Astrocyte (in vitro differentiated cells and primary cell): Measurements from ENCODE around the gene NKD1. TPM values are rescaled to one million over a fixed set of nuclear protein-coding genes. Genes with fewer than 3 reads are reported as not detected.

ENCODE experiments used
- DNase-seq: peaks from one replicate; pipeline ENCODE4 v3.0.0-alpha.2; 2010; ENCODE audit warnings: low read depth
- FAIRE-seq: peaks from 2 replicates; lab custom pipeline; 2011; peaks lifted over from hg19 to GRCh38; lab: Jason Lieb, UNC
- H2AFZ ChIP-seq: 2 replicates; pipeline ENCODE4 v1.6.0; 2012; ENCODE audit warnings: low read depth, low read length, inconsistent platforms
- H3K27ac ChIP-seq: 2 replicates; pipeline ENCODE4 v1.5.1; 2011; ENCODE audit warnings: low read depth, low read length, inconsistent platforms
- H3K27me3 ChIP-seq: 2 replicates; pipeline ENCODE4 v1.6.0; 2011; ENCODE audit warnings: low read length, inconsistent platforms; ENCODE audit not compliant: insufficient read depth
- H3K36me3 ChIP-seq: 2 replicates; pipeline ENCODE4 v1.5.1; 2011; ENCODE audit warnings: low read length, inconsistent platforms; ENCODE audit not compliant: insufficient read depth
- H3K4me1 ChIP-seq: 2 replicates; pipeline ENCODE4 v1.5.1; 2011; ENCODE audit warnings: low read length, inconsistent platforms; ENCODE audit not compliant: insufficient read depth
- H3K4me2 ChIP-seq: 2 replicates; pipeline ENCODE4 v1.6.0; 2012; ENCODE audit warnings: low read length, inconsistent platforms
- H3K4me3 ChIP-seq: 2 replicates; pipeline ENCODE4 v1.5.1; 2011; ENCODE audit warnings: low read depth, mild to moderate bottlenecking, low read length, inconsistent platforms; ENCODE audit not compliant: insufficient read depth
- H3K79me2 ChIP-seq: 2 replicates; pipeline ENCODE4 v1.6.0; 2012; ENCODE audit warnings: mild to moderate bottlenecking, low read length, inconsistent platforms; ENCODE audit not compliant: insufficient read depth
- H3K9ac ChIP-seq: 2 replicates; pipeline ENCODE4 v1.6.0; 2012; ENCODE audit warnings: mild to moderate bottlenecking, low read length, inconsistent platforms
- H3K9me3 ChIP-seq: 2 replicates; pipeline ENCODE4 v1.5.1; 2012; ENCODE audit warnings: low read depth, mild to moderate bottlenecking, low read length, inconsistent platforms; ENCODE audit not compliant: insufficient read depth
- H4K20me1 ChIP-seq: 2 replicates; pipeline ENCODE4 v1.6.0; 2012; ENCODE audit warnings: low read length, inconsistent platforms; ENCODE audit not compliant: insufficient read depth
- H3K27ac Mint-ChIP-seq: one replicate; pipeline ENCODE4 v1.8.0; 2021; ENCODE audit warnings: mild to moderate bottlenecking, mixed read lengths; ENCODE audit not compliant: unreplicated experiment
- H3K27me3 Mint-ChIP-seq: one replicate; pipeline ENCODE4 v1.8.0; 2021; ENCODE audit warnings: low read depth, mixed read lengths; ENCODE audit not compliant: unreplicated experiment
- H3K36me3 Mint-ChIP-seq: one replicate; pipeline ENCODE4 v1.8.0; 2021; ENCODE audit warnings: low read depth, mixed read lengths; ENCODE audit not compliant: unreplicated experiment
- H3K4me1 Mint-ChIP-seq: one replicate; pipeline ENCODE4 v1.8.0; 2021; ENCODE audit warnings: low read depth, mixed read lengths; ENCODE audit not compliant: unreplicated experiment
- H3K4me3 Mint-ChIP-seq: one replicate; pipeline ENCODE4 v1.8.0; 2021; ENCODE audit warnings: mild to moderate bottlenecking, moderate library complexity, mixed read lengths; ENCODE audit not compliant: unreplicated experiment
- H3K9me3 Mint-ChIP-seq: one replicate; pipeline ENCODE4 v1.8.0; 2021; ENCODE audit warnings: mild to moderate bottlenecking, mixed read lengths; ENCODE audit not compliant: unreplicated experiment
- CTCF ChIP-seq: IDR thresholded peaks from 2 replicates; pipeline ENCODE4 v1.5.1; 2011; ENCODE audit warnings: low read depth, mild to moderate bottlenecking, inconsistent platforms, low read length, moderate library complexity; ENCODE audit not compliant: insufficient read depth
- EZH2 ChIP-seq: IDR thresholded peaks from 2 replicates; pipeline ENCODE4 v1.6.1; 2012; ENCODE audit warnings: mild to moderate bottlenecking, low read length, inconsistent platforms; ENCODE audit not compliant: insufficient read depth
- total RNA-seq: library from RNA; stranded (reverse); gene quantifications from 2 replicates; pipeline ENCODE4 v1.2.1, GENCODE V29; 2021

NKD1 gene
- total RNA-seq, 1 donor from 2014 or later = 9.1 TPM

GRCh38 chr16:50499254-50499653, 48.9 kb upstream of the NKD1 start:
- H2AFZ ChIP-seq = no peak overlapping the region
- peaks cover 16% of the 10 kb centered on the region for H3K4me1 ChIP-seq
- H3K27me3 ChIP-seq = no peaks in the 10 kb centered on the region
- DNase-seq (no peak), FAIRE-seq (no peak)
- H3K79me2 ChIP-seq = no peaks in the 10 kb centered on the region
- no peaks in the 10 kb centered on the region for H3K36me3 ChIP-seq
- no peak overlapping the region for H3K9ac ChIP-seq
- Mint-ChIP-seq H3K27me3 (no peaks in the 10 kb centered on the region), H3K4me3 (no peak overlapping the region), H3K9me3 (peaks cover 2% of the 10 kb centered on the region), H3K4me1 (peaks cover 9% of the 10 kb centered on the region), H3K27ac (no peak overlapping the region), H3K36me3 (no peaks in the 10 kb centered on the region)
- H4K20me1 ChIP-seq = no peaks in the 10 kb centered on the region
- H3K27ac ChIP-seq = no peak overlapping the region
- no peak overlapping the region for H3K4me3 ChIP-seq
- H3K9me3 ChIP-seq = no peaks in the 10 kb centered on the region
- no peak overlapping the region for H3K4me2 ChIP-seq
- TF ChIP-seq EZH2 (no peak), CTCF (no peak)

DNA sequence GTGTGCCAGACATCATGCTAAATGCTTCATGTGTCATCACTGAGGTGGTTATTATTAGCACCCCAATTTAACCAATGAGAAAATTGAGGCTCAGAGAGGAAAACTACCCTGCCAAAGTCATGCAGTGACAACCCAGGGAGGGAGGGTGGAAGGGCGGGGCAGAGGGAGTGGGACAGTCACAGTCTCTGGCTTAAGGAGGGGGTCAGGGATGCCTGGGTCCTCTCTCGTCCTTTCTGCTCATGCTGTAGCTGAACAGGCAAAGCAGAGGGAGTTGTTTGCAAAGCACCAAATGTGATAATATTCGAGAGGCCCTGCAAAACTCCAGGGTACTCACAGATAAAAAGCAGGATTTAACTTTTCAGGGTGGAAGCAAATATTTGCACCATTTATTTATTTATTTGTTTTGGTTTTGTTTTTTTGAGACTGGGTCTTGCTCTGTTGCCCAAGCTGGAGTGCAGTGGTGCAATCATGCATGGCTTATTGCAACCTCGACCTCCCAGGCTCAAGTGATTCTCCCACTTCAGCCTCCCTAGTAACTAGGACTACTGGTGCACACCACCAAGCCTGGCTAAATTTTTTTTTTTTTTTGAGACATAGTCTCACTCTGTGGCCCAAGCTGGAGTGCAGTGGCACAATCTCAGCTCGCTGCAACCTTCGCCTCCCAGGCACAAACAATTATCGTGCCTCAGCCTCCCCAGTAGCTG, 47.9 kb upstream of the NKD1 start:
- no peaks in the 10 kb centered on the region for H4K20me1 ChIP-seq
- H3K4me3 Mint-ChIP-seq = no peak overlapping the region
- no peaks in the 10 kb centered on the region for H3K27me3 ChIP-seq
- no peak for DNase-seq
- no peak overlapping the region for H3K9ac ChIP-seq
- no peak overlapping the region for H3K27ac Mint-ChIP-seq
- no peak for FAIRE-seq
- no peak overlapping the region for H3K4me3 ChIP-seq
- H3K4me2 ChIP-seq = no peak overlapping the region
- no peak overlapping the region for H2AFZ ChIP-seq
- no peaks in the 10 kb centered on the region for H3K36me3 Mint-ChIP-seq
- no peaks in the 10 kb centered on the region for H3K79me2 ChIP-seq
- peaks cover 16% of the 10 kb centered on the region for H3K4me1 ChIP-seq
- no peaks in the 10 kb centered on the region for H3K27me3 Mint-ChIP-seq
- peaks cover 9% of the 10 kb centered on the region for H3K4me1 Mint-ChIP-seq
- no peaks in the 10 kb centered on the region for H3K9me3 ChIP-seq
- no peaks in the 10 kb centered on the region for H3K9me3 Mint-ChIP-seq
- no peaks in the 10 kb centered on the region for H3K36me3 ChIP-seq
- H3K27ac ChIP-seq = no peak overlapping the region
- TF ChIP-seq EZH2 (no peak), CTCF (no peak)

GRCh38 chr16:50501251-50501650, 46.9 kb upstream of the NKD1 start:
- FAIRE-seq = no peak
- no peaks in the 10 kb centered on the region for H3K9me3 Mint-ChIP-seq
- H4K20me1 ChIP-seq = no peaks in the 10 kb centered on the region

More at GRCh38 chr16:50501251-50501650, 46.9 kb upstream of the NKD1 start:
- Histone ChIP-seq H2AFZ (no peak overlapping the region), H3K36me3 (no peaks in the 10 kb centered on the region), H3K4me1 (peaks cover 16% of the 10 kb centered on the region), H3K4me2 (no peak overlapping the region), H3K4me3 (no peak overlapping the region), H3K9me3 (no peaks in the 10 kb centered on the region), H3K27me3 (no peaks in the 10 kb centered on the region), H3K9ac (no peak overlapping the region), H3K27ac (no peak overlapping the region), H3K79me2 (no peaks in the 10 kb centered on the region)
- Mint-ChIP-seq H3K27ac (no peak overlapping the region), H3K36me3 (no peaks in the 10 kb centered on the region), H3K4me3 (no peak overlapping the region), H3K4me1 (peaks cover 17% of the 10 kb centered on the region), H3K27me3 (no peaks in the 10 kb centered on the region)
- no peak for TF ChIP-seq EZH2
- no peak for TF ChIP-seq CTCF
- no peak for DNase-seq
